Raji (cell line): ENCODE measurements around the gene KCNJ11.

ENCODE experiments used
- POLR2A ChIP-seq: IDR thresholded peaks from 2 replicates; pipeline ENCODE4 v1.6.1; 2011; ENCODE audit warnings: low read depth, low read length, control low read depth; ENCODE audit not compliant: insufficient read depth

Gene KCNJ11

DNA sequence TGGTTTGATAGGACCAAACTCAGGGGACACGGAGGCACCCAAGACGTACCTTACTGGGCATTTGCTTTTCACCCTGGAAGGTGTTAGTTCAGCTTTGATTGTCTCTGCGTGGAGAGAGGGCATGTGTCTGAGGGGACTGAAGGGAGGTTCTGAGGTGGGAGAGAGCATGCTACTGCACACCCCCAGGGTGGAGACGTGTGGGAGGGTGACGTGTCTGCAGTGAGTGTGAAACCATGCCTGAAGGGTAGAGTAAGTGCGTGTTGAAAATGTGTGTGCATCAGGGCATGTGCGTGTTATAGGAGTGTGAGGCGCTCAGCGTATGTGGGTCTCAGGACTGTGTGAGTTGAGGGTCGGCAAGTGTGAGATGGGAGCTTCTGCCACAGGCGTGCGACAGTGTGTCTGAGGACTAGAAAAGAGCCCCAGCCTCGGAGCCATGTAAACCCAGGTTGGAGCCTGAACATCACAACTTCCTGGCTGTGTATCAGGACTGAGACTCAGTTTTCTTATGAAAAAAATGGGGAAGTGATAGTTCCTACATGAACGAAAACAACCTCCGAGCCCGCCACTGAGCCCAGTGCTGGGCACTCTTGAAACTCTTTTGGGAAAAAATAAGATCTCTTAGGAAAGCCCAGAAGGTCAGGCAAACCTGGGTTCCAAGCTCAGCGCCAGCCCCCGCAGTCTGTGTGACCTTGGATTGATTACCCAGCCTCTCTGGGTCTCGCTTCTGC is 11.8 kb upstream of the KCNJ11 start:
- 0 out of 2 replicates have a peak, but pooled peaks have one; percentile 31 for TF ChIP-seq POLR2A

DNA sequence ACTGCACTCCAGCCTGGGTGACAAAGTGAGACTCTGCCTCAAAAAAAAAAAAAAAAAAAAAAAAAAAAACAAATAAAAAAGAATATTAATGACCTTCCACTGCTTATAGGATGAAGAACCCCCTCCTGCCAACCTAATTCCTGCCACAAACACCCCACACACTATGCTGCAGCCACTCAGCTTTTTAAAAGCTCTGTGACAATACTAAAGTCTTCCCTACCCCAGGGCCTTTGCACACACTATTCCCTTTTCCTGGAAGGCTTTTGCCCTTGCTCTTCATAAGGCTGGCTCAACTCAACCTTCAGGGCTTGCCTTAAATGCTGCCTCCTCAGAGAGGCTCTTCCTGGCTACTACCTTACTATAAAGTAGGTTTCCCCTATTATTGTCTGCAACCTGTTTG is 10.8 kb upstream of the KCNJ11 start:
- no peak for TF ChIP-seq POLR2A

DNA sequence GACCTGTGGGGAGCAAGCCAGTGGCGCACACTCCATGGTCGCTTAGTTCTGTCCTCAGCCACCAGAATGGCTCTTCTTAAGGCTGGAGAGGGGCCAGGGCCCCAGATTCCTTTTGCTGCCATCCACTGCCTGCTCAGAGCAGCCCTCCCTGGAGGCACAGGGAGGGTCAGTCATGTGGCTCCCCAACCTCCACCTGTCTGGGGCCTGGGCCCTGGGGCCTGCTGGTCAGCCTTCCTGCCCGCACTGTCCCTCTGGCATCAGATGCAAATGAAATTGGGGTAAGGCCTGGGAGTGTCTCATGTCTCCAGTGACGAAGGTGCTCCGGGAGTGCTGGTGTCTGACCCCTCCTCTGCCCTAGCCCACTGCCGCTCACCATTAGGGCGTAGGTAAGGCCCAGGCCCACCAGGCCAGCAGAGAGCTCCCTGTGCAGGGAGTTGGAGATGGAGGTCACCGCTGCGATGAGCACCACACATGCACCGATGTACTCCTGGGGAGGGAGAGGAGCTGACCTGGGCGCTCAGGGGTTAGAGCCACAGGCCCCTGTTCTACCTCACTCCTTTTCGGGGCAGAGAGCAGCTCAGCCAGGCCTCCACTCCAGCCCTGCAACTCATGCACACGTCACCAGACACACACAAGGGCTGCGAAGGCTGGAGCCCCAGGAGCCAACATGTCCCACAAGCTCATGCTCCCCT is 9.0 kb upstream of the KCNJ11 start:
- no peak for TF ChIP-seq POLR2A

DNA sequence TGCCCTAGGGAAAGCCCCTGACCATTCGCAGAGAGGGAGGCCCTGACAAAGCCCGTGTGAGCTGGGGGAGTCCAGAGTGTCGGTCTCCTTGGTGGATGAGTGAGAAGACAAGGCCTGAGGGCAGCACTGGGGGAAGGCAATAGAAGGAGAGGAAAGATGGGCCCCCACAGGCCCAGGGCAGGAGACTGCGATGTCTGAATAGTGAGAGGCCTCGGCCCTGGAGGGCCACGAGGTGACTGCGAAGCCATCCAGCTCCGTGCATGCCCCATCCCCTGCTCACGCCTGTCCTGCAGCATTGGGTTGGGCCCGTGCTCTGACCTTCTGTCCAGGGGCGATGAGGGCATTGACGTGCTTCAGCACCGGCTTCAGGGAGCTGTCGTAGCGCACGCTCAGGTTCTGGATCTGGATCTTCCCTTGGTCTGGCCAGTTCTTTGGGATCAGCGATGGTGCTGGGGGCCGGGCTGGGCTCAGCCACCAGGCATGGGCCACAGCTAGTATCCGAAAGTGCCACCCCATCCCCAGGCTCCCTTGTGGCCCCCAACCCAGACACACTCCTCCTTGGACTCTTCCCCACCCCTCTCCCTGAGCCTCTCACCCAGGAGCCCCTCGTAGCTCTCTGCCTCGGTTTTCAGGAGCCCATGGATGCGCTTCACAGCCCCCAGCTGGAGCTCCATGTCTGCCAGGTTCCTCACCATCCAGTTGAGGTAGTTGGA is 8.3 kb upstream of the KCNJ11 start:
- no peak for TF ChIP-seq POLR2A

DNA sequence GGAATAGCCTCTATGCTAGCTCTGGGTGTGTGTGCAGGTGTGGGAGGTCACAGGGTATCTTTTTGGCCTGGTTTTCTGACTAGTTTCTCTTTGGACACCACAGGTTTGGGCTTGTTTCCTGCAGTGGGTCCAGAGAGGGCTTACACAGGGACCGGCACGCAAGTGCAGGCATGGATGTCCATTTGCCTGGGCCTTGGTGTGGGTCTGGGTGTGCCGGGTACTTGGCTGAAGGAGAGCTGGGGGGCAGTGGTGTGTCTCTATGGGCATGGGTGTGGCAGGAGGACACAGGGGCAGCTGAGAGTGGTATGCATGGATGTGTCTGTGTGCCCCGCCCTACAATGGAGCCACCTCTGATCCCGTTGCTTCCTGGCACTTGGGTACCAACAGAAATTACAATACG is 7.5 kb upstream of the KCNJ11 start:
- no peak for TF ChIP-seq POLR2A

DNA sequence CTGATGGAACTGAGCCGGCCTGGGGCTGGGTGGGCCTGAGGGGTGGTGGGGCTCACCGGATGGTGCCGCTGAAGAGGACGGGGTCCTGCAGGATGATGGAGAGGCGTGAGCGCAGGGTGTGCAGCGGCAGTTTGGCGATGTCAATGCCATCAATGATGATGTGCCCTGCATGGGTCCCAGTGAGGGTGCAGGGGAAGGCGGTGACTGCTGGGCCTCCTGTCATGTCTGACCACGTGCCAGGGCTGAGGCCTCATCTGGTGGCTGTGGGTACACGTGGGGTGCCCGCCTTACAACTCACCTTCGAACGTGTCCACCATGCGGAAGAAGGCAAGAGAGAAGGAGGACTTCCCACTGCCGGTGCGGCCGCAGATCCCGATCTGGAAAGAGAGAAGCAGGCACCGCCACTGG is 7.1 kb upstream of the KCNJ11 start:
- no peak for TF ChIP-seq POLR2A

DNA sequence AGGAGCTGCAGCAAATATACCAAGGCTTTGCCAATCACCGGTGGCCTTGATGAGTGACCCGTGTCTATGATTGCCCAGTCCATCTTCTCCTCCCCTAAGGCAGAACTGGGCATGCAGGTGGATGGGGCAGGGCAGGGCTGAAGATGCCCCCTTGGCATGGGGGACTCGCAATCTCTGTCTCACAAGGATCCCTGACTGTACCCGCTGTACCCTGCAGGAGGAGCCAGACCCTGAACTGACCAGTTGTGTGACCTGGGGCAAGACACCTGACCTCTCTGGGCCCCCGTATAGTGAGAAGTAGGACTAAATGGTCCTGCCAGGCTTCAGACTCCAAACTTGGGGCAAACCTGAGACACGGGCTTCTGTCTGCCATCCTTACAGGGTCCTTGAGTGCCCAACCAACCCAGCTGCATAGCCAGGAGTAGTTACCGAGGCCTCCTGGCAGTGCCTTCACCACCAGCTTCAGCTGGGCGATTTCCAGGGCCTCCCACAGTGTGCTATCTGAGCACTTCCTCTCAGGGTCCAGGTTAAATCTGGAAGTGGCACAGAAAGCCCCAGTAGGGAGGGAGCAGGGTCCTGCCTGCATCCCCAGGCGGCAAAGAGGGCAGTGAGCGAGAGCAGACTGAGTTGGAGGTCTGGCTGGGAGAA is 6.4 kb upstream of the KCNJ11 start:
- TF ChIP-seq POLR2A, result no peak

DNA sequence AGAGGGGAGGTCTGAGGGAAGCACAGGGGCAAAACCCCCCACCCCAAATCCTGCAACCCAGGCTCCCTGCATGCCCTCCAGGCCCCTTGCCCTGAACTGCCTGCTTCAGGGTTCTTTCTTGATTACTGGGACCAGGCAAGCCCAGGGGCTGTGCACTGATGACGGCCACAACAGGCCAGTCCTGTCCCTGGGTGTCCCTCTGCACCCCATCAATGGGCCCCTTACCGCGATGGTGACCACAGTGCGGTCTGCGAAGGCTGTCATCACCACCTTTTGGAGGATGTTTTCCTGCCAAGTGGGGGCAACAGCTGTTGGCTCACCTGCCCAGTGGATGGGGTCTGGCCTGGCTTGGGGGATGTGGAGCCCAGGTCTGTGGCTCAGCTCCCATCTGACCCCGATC is 5.0 kb upstream of the KCNJ11 start:
- TF ChIP-seq POLR2A, result no peak

DNA sequence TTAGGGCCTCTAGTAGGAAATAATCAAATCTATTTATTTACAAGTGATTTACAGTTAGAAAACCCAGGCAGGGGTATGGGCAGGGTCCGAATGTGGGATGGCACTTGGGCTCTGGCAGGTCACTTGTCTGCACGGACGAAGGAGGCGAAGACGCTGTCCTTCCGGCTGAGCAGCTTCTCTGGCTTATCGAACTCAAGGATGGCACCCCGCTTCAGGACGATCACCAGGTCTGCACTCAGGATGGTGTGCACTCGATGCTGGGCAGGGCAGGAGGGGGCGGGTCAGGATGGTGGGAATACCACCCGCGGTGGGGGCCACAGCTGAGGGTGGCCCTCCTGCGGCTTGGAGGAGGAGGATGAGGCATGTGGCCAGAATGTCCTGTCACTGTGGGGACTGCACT is 4.4 kb upstream of the KCNJ11 start:
- TF ChIP-seq POLR2A, result no peak

DNA sequence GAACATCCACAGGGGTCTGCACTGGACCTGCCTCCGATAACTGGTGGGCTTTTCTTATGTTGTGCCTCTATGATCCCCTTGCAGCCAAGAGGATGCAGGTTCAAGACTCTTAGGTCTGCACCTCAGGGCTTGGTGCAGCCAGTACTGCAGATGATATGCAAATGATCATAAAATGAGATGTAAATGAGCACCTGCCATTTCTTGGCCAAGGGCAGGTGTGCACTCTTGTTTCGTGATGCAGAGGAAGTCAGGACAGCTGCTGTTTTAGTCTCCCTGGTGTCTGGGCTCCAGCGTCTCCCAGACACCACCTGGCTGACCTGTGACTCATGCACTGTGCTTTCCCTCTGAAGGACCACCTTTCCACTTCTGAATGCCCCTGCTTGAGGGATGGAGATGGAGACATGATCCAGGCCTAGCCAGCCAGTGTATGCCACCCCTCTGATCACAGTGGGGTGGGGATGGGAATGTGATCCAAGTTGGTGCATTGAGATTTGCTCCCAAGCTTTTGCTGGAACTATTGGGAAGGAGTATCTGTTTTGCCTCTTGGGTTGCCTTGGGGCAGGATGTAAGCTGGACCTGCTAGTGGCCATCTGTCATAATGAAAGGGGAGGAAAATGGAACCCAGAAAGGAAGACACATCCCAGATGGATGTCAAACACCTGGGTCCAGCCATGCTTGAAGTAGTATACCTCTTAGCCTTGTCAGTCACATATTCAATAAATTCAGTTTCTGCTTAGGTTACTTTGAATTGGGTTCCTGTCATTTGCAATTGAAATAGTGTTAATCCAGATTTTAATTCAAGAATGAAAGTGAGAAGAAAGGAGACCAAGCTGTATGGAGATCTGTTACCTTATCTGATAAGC is 3.3 kb upstream of the KCNJ11 start:
- peak; percentile 52; the same call in 1 of the 2 replicates for TF ChIP-seq POLR2A

DNA sequence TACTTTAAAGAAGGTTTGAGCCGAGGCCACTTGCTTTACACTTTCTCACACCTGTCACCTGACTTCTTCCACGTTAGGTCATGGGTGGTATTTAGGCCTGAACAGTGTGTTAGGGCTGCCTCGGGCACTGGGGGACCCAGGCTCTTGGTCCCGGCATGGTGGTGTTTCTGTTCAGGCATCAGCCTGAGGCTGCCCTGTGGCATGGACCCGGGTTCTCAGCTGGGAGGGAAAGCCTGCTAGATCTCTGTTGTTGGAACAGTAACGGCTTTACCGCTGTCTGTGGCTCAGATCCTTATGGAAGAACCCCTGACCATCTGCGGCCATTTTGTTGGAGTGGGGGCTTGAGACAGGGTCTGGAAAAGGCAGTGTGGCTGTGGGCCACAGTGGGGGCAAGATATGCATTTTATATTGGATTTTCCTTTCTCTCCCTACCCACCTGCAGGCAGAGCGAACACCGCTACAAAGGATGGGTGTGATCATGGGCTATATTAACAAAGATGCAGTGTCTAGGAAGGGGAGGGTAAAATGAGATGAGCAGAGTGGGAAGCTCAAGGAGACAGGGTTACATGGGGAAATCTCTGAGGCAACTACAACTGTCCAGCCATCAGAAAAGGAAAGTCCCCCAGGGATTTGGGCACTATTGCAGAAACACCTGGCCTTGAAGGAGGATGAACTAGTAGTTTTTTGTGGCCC is 1.6 kb upstream of the KCNJ11 start:
- no peak for TF ChIP-seq POLR2A

DNA sequence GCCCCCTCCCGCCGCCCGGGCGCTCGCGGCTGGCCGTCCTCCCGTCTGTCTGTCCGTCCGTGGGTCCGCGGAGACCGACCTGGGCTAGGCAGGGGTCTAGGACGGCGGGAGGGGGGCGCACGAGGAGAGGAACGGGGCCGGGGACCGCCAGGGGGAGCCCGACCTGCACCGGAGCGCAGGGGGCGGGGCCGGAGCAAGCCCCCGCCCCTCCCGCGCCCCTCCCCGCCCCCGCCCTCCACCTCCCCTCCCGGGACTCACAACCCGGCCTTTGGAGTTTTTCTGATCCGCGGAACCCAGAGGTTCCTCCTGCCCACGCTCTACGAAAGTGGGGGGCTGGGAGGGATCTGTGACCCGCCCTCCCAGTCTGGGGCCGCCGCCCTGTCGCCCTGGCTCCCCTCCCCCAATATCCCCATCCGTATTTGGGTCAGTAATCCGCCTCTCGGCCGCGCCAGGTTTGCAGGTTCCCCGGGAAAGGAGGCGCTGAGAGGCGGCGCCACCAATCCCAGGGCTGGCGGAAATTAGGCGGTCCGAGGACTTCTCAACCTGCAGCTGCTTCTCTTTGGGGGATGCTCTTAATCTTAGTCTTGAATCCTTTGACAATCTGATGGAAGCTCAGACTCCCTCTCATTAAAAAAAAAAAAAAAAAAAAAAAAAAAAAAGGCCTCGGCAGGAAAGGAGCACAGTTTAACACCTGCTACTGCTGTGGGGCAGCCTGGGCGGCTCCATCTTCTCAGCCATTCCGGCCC is 925 bp upstream of the KCNJ11 start:
- peak; percentile 24; the same call in 1 of the 2 replicates for TF ChIP-seq POLR2A

DNA sequence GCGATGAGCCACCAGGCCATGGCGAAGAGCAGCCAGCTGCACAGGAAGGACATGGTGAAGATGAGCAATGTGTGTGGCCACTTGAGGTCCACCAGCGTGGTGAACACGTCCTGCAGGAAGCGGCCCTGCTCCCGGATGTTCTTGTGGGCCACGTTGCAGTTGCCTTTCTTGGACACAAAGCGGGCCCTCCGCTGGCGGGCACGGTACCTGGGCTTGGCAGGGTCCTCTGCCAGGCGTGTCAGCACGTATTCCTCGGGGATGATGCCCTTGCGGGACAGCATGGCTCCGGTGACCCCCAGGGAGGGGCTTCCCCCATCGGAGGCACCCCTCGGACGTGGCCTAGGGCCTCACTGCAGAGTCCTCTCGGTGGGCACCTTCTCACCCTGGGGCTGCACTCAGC is 648 bp downstream of the KCNJ11 start:
- TF ChIP-seq POLR2A, result no peak
